Liver (tissue), 3 donors: ENCODE data around the gene ITFG1.

Experiments used
- ATF3 ChIP-seq: IDR thresholded peaks from 2 replicates; pipeline ENCODE4 v1.6.1; 2016; ENCODE audit warnings: antibody characterized with exemption
- CTCF ChIP-seq: fragments of 150-350 bp; IDR thresholded peaks from 2 replicates; pipeline ENCODE4 v1.5.1; 2017; ENCODE audit warnings: improper control_type of control experiment, low read depth, low read length; ENCODE audit not compliant: missing input control
- EGR1 ChIP-seq, 2 donors: IDR thresholded peaks; 2 replicates each; pipeline ENCODE4 v1.6.1; 2016 to 2018; ENCODE audit warnings: antibody characterized with exemption in 2 of 2, low read depth in 2 of 2
- GABPA ChIP-seq, 2 donors: IDR thresholded peaks in 1 of 2; conservative IDR thresholded peaks in 1 of 2; 2 replicates each; pipeline ENCODE4 v1.6.1; 2016; ENCODE audit warnings: antibody characterized with exemption in 2 of 2, mild to moderate bottlenecking in 1 of 2, moderate library complexity in 1 of 2
- JUND ChIP-seq, 2 donors: IDR thresholded peaks; 2 replicates each; pipeline ENCODE4 v1.6.1; 2016; ENCODE audit warnings: antibody characterized with exemption in 2 of 2
- MAX ChIP-seq: IDR thresholded peaks from 2 replicates; pipeline ENCODE4 v1.6.1; 2016; ENCODE audit warnings: antibody characterized with exemption
- RAD21 ChIP-seq, 2 donors: IDR thresholded peaks; 2 replicates each; pipeline ENCODE4 v1.6.1; 2016; ENCODE audit warnings: antibody characterized with exemption in 2 of 2, mild to moderate bottlenecking in 2 of 2
- REST ChIP-seq: IDR thresholded peaks from 2 replicates; pipeline ENCODE4 v1.6.1; 2016; ENCODE audit warnings: antibody characterized with exemption, mild to moderate bottlenecking
- SP1 ChIP-seq: IDR thresholded peaks from 2 replicates; pipeline ENCODE4 v1.6.1; 2018; ENCODE audit warnings: antibody characterized with exemption, mild to moderate bottlenecking
- TAF1 ChIP-seq: conservative IDR thresholded peaks from 2 replicates; pipeline ENCODE4 v1.6.1; 2016; ENCODE audit warnings: antibody characterized with exemption, mild to moderate bottlenecking
- YY1 ChIP-seq: IDR thresholded peaks from 2 replicates; pipeline ENCODE4 v1.6.1; 2016; ENCODE audit warnings: antibody characterized with exemption, mild to moderate bottlenecking
- ZBTB33 ChIP-seq: IDR thresholded peaks from 2 replicates; pipeline ENCODE4 v1.6.1; 2016; ENCODE audit warnings: antibody characterized with exemption
- donor health status: healthy.
- donor health status: healthy.

GRCh38 chr16:47175152-47175551 is 285.7 kb downstream of the ITFG1 start:
- TF ChIP-seq ZBTB33 (no peak), CTCF (no peak), TAF1 (no peak), MAX (no peak), JUND (IDR thresholded peaks at IDR 0.05) (no peak), REST (no peak), RAD21 (IDR thresholded peaks at IDR 0.05) (no peak), YY1 (no peak), ATF3 (no peak), SP1 (no peak), GABPA (IDR thresholded peaks at IDR 0.05 in 1 of 2, conservative IDR thresholded peaks at IDR 0.05 in 1 of 2) (no peak), EGR1 (IDR thresholded peaks at IDR 0.05; ENCODE audit: low read depth in 2 of 2) (no peak)
